ACHN (cell line): ENCODE data around the gene TMEM266.

ENCODE experiments used
- DNase-seq: peaks from one replicate; pipeline ENCODE4 v3.0.0-alpha.2; 2015
- in situ Hi-C: cut with HindIII; loops from 2 replicates; pipeline ENCODE4 v1.10.0; 2017; ENCODE audit warnings: low sequenced_read_pairs, low pct_ligation_motif_present, low pct_unique_long_range_greater_than_20kb

TMEM266 gene

GRCh38 chr15:76206325-76206976 lies 146.7 kb downstream of the TMEM266 start:
- in situ Hi-C loops: no loop called here
- DNase-seq: peak; percentile 44

GRCh38 chr15:76208084-76208785 lies 148.4 kb downstream of the TMEM266 start:
- in situ Hi-C loops: no loop called here
- DNase-seq: no peak

- in situ Hi-C loops: no loop called here
- DNase-seq: no peak
Observed at GRCh38 chr15:76208786-76209424, 149.1 kb downstream of the TMEM266 start.

- in situ Hi-C loops: no loop called here
- DNase-seq: no peak
Observed at GRCh38 chr15:76209523-76209922, 149.7 kb downstream of the TMEM266 start.

GRCh38 chr15:76209942-76210341 lies 150.2 kb downstream of the TMEM266 start:
- in situ Hi-C loops: no loop called here
- no peak for DNase-seq

GRCh38 chr15:76215634-76216033 lies 155.8 kb downstream of the TMEM266 start:
- DNase-seq: no peak
- in situ Hi-C loops: no loop called here

GRCh38 chr15:76217029-76217881 lies 157.5 kb downstream of the TMEM266 start:
- in situ Hi-C loops: no loop called here
- no peak for DNase-seq

- no peak for DNase-seq
- in situ Hi-C loops: no loop called here
Observed at GRCh38 chr15:76217882-76218217, 158.1 kb downstream of the TMEM266 start.

- in situ Hi-C loops: no loop called here
- DNase-seq: no peak
Observed at GRCh38 chr15:76221085-76221767, 161.4 kb downstream of the TMEM266 start.

- in situ Hi-C loops: no loop called here
- no peak for DNase-seq
Observed at GRCh38 chr15:76222159-76222558, 162.4 kb downstream of the TMEM266 start.

- no peak for DNase-seq
- in situ Hi-C loops: no loop called here
Observed at GRCh38 chr15:76223521-76223920, 163.7 kb downstream of the TMEM266 start.

GRCh38 chr15:76229266-76229665 lies 169.5 kb downstream of the TMEM266 start:
- in situ Hi-C loops: no loop called here
- no peak for DNase-seq

GRCh38 chr15:76233921-76234320 lies 174.1 kb downstream of the TMEM266 start:
- in situ Hi-C loops: no loop called here
- DNase-seq: no peak

- in situ Hi-C loops: no loop called here
Observed at GRCh38 chr15:76234337-76234889, 174.6 kb downstream of the TMEM266 start.

GRCh38 chr15:76235186-76235826 lies 175.5 kb downstream of the TMEM266 start:
- peak; percentile 49 for DNase-seq
- in situ Hi-C loops: no loop called here

More at GRCh38 chr15:76234337-76234889, 174.6 kb downstream of the TMEM266 start:
- no peak for DNase-seq

- DNase-seq: no peak
- in situ Hi-C loops: no loop called here
Observed at GRCh38 chr15:76236350-76236749, 176.6 kb downstream of the TMEM266 start.

GRCh38 chr15:76239786-76240185 lies 180.0 kb downstream of the TMEM266 start:
- in situ Hi-C loops: no loop called here
- DNase-seq: no peak
